GM12878 (cell line): ENCODE results near the gene TULP1.

Source experiments
- CHD2 ChIP-seq: IDR thresholded peaks from 2 replicates; pipeline ENCODE4 v1.6.1; 2011; ENCODE audit warnings: low read depth, low read length, improper control_type of control experiment, borderline replicate concordance
- CREB1 ChIP-seq: IDR thresholded peaks from 2 replicates; pipeline ENCODE4 v1.6.1; 2012; ENCODE audit warnings: low read depth, mild to moderate bottlenecking, inconsistent platforms
- ESRRA ChIP-seq: IDR thresholded peaks from 2 replicates; pipeline ENCODE4 v1.6.1; 2012; ENCODE audit warnings: mild to moderate bottlenecking, low read length, improper control_type of control experiment
- FOXM1 ChIP-seq: IDR thresholded peaks from 2 replicates; pipeline ENCODE4 v1.6.1; 2012; ENCODE audit warnings: low read depth, mild to moderate bottlenecking, inconsistent platforms, low read length, moderate library complexity
- GABPA ChIP-seq: IDR thresholded peaks from 2 replicates; pipeline ENCODE4 v1.6.1; 2014; ENCODE audit warnings: antibody characterized with exemption, low read depth, mild to moderate bottlenecking, inconsistent platforms
- RAD21 ChIP-seq: IDR thresholded peaks from 2 replicates; pipeline ENCODE4 v1.6.1; 2011; ENCODE audit warnings: mild to moderate bottlenecking, low read depth, low read length, moderate library complexity; ENCODE audit not compliant: insufficient read depth
- SMARCA5 ChIP-seq: fragments of 450-650 bp; IDR thresholded peaks from 2 replicates; pipeline ENCODE4 v1.6.1; 2017; ENCODE audit warnings: mild to moderate bottlenecking
- SP1 ChIP-seq: IDR thresholded peaks from one replicate; pipeline ENCODE4 v1.6.1; 2011; ENCODE audit warnings: low read depth, low read length
- YY1 ChIP-seq: IDR thresholded peaks from 2 replicates; pipeline ENCODE4 v1.6.1; 2011; ENCODE audit warnings: low read depth, mild to moderate bottlenecking, low read length
- TF ChIP-seq, protein P1 (sequence below): fragments of 450-650 bp; formaldehyde crosslinking; IDR thresholded peaks from 2 replicates; pipeline ENCODE4 v1.5.0; 2022; ENCODE audit warnings: mild to moderate bottlenecking, missing genetic modification characterization
- TF ChIP-seq, protein P2 (sequence below), 3 experiments: IDR thresholded peaks in 2 of 3; conservative IDR thresholded peaks in 1 of 3; 2 replicates each; pipeline ENCODE4 v1.5.1; 2011; ENCODE audit warnings: low read depth in 3 of 3, low read length in 3 of 3, mild to moderate bottlenecking in 3 of 3, control low read depth in 2 of 3, moderate library complexity in 2 of 3, inconsistent platforms in 1 of 3, mixed read lengths in 1 of 3; ENCODE audit not compliant: control insufficient read depth in 2 of 3, insufficient read depth in 1 of 3; ENCODE audit errors: extremely low read depth in 1 of 3

DNA sequence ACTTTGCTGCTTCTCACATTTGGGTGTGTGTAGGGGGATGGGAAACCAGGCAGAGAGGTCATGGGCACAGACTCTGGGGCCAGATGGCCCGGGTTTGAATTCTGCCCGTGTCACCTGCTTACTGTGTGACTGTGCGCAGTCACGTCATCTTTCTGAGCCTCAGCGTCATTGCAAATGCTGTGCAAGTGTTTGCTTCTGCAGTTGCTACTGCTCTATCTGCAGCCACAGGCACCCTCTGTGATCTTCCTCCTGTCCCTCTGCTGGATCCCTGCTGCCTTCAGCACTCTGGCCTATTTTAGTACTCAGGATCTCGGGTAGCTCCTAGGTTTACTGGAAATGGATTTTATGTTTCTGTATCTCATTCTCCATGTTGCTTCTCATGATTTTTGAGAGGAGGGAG lies 40.6 kb upstream of the TULP1 start:
- TF ChIP-seq ESRRA (no peak), CREB1 (no peak), GABPA (no peak), CHD2 (no peak), SMARCA5 (no peak), YY1 (no peak), FOXM1 (no peak), RAD21 (no peak), SP1 (no peak)
- TF ChIP-seq, protein P1, sequence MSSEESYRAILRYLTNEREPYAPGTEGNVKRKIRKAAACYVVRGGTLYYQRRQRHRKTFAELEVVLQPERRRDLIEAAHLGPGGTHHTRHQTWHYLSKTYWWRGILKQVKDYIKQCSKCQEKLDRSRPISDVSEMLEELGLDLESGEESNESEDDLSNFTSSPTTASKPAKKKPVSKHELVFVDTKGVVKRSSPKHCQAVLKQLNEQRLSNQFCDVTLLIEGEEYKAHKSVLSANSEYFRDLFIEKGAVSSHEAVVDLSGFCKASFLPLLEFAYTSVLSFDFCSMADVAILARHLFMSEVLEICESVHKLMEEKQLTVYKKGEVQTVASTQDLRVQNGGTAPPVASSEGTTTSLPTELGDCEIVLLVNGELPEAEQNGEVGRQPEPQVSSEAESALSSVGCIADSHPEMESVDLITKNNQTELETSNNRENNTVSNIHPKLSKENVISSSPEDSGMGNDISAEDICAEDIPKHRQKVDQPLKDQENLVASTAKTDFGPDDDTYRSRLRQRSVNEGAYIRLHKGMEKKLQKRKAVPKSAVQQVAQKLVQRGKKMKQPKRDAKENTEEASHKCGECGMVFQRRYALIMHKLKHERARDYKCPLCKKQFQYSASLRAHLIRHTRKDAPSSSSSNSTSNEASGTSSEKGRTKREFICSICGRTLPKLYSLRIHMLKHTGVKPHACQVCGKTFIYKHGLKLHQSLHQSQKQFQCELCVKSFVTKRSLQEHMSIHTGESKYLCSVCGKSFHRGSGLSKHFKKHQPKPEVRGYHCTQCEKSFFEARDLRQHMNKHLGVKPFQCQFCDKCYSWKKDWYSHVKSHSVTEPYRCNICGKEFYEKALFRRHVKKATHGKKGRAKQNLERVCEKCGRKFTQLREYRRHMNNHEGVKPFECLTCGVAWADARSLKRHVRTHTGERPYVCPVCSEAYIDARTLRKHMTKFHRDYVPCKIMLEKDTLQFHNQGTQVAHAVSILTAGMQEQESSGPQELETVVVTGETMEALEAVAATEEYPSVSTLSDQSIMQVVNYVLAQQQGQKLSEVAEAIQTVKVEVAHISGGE (CRISPR knock-in tag) = no peak
- TF ChIP-seq, protein P2, sequence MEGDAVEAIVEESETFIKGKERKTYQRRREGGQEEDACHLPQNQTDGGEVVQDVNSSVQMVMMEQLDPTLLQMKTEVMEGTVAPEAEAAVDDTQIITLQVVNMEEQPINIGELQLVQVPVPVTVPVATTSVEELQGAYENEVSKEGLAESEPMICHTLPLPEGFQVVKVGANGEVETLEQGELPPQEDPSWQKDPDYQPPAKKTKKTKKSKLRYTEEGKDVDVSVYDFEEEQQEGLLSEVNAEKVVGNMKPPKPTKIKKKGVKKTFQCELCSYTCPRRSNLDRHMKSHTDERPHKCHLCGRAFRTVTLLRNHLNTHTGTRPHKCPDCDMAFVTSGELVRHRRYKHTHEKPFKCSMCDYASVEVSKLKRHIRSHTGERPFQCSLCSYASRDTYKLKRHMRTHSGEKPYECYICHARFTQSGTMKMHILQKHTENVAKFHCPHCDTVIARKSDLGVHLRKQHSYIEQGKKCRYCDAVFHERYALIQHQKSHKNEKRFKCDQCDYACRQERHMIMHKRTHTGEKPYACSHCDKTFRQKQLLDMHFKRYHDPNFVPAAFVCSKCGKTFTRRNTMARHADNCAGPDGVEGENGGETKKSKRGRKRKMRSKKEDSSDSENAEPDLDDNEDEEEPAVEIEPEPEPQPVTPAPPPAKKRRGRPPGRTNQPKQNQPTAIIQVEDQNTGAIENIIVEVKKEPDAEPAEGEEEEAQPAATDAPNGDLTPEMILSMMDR (IDR thresholded peaks at IDR 0.05 in 2 of 3, conservative IDR thresholded peaks at IDR 0.05 in 1 of 3; ENCODE audit: control insufficient read depth in 2 of 3, extremely low read depth in 1 of 3, insufficient read depth in 1 of 3, low read depth in 3 of 3, low read length in 3 of 3) = no peak
